IMR-90 (cell line): ENCODE results near the gene NDST1.

Experiments used
- CHD1 ChIP-seq: IDR thresholded peaks from 2 replicates; pipeline ENCODE4 v1.6.1; 2012; ENCODE audit warnings: low read depth, low read length, improper control_type of control experiment
- CTCF ChIP-seq: conservative IDR thresholded peaks from 2 replicates; pipeline ENCODE4 v1.5.1; 2012; ENCODE audit warnings: mild to moderate bottlenecking, low read depth, low read length, improper control_type of control experiment
- MAFK ChIP-seq: IDR thresholded peaks from 2 replicates; pipeline ENCODE4 v1.6.1; 2012; ENCODE audit warnings: low read depth, low read length, improper control_type of control experiment
- MAZ ChIP-seq: IDR thresholded peaks from 2 replicates; pipeline ENCODE4 v1.6.1; 2012; ENCODE audit warnings: low read depth, mild to moderate bottlenecking, low read length, improper control_type of control experiment, moderate library complexity, borderline replicate concordance
- MXI1 ChIP-seq: IDR thresholded peaks from 2 replicates; pipeline ENCODE4 v1.6.1; 2012; ENCODE audit warnings: low read depth, mild to moderate bottlenecking, low read length, moderate library complexity, borderline replicate concordance
- POLR2A ChIP-seq: IDR thresholded peaks from 2 replicates; pipeline ENCODE4 v1.6.1; 2012; ENCODE audit warnings: mild to moderate bottlenecking, low read depth, low read length
- RAD21 ChIP-seq: IDR thresholded peaks from 2 replicates; pipeline ENCODE4 v1.6.1; 2012; ENCODE audit warnings: low read length, improper control_type of control experiment
- RFX5 ChIP-seq: IDR thresholded peaks from 2 replicates; pipeline ENCODE4 v1.8.0; 2012; ENCODE audit warnings: low read depth, mild to moderate bottlenecking, low read length, moderate library complexity
- USF2 ChIP-seq: fragments of 150-350 bp; IDR thresholded peaks from 2 replicates; pipeline ENCODE4 v1.6.1; 2017; ENCODE audit warnings: mild to moderate bottlenecking, antibody characterized with exemption, low read length, low read depth

- TF ChIP-seq CTCF (no peak), POLR2A (no peak), RAD21 (no peak), MXI1 (no peak), CHD1 (no peak), MAZ (no peak), USF2 (no peak), MAFK (no peak), RFX5 (no peak)
These were observed 46.7 kb upstream of the NDST1 start for GRCh38 chr5:150461231-150461630.
